ENCODE results near the gene XIST.

DNA sequence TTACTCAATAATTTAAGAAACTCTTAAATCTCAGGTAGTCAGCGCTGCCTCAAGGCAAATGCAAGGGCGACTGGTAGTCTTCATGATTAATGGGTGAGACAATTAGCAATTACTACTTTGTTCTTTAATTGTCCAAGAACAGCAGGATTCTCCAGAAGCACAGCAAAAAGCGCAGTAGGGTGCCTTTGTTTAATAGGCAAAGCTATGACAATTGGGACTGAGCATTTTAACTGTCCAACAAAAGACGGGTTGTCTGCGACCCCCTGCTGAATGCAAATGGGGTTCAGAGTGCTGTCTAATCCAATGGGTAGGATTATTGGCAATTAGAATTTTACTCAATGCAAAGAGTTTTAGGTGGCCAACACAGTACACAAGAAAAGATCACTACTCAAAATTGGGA, 3.4 kb downstream of the XIST start:
- TF ChIP-seq, protein P1, sequence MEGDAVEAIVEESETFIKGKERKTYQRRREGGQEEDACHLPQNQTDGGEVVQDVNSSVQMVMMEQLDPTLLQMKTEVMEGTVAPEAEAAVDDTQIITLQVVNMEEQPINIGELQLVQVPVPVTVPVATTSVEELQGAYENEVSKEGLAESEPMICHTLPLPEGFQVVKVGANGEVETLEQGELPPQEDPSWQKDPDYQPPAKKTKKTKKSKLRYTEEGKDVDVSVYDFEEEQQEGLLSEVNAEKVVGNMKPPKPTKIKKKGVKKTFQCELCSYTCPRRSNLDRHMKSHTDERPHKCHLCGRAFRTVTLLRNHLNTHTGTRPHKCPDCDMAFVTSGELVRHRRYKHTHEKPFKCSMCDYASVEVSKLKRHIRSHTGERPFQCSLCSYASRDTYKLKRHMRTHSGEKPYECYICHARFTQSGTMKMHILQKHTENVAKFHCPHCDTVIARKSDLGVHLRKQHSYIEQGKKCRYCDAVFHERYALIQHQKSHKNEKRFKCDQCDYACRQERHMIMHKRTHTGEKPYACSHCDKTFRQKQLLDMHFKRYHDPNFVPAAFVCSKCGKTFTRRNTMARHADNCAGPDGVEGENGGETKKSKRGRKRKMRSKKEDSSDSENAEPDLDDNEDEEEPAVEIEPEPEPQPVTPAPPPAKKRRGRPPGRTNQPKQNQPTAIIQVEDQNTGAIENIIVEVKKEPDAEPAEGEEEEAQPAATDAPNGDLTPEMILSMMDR (IDR thresholded peaks at IDR 0.05), result no peak
- no peak for TF ChIP-seq POLR2A (IDR thresholded peaks at IDR 0.05)

Measured in testis (tissue), 2 donors.